BJ (cell line): ENCODE measurements around the gene HDHD3. TPM values are rescaled to one million over a fixed set of nuclear protein-coding genes. Genes with fewer than 3 reads are reported as not detected.

Experiments used
- CTCF ChIA-PET: fragments of 350-600 bp; formaldehyde crosslinking; extraction: SDS; loops from one replicate; lab custom pipeline; 2021; ENCODE audit warnings: antibody characterized with exemption, inconsistent platforms; lab: Yijun Ruan, JAX
- POLR2A ChIA-PET: fragments of 300-600 bp; sonication (Branson Sonifier 250); formaldehyde crosslinking; extraction: SDS; loops from one replicate; lab custom pipeline; 2021; ENCODE audit warnings: antibody characterized with exemption; lab: Charles Lee
- DNase-seq: peaks from one replicate; pipeline ENCODE4 v3.0.0-alpha.2; 2011; ENCODE audit warnings: low read depth
- H3K27me3 ChIP-seq: 2 replicates; pipeline ENCODE4 v1.6.0; 2011; ENCODE audit warnings: low read length; ENCODE audit not compliant: control insufficient read depth, insufficient read depth
- H3K36me3 ChIP-seq: 2 replicates; pipeline ENCODE4 v1.5.1; 2011; ENCODE audit warnings: low read length; ENCODE audit not compliant: control insufficient read depth, insufficient read depth
- H3K4me3 ChIP-seq: 2 replicates; pipeline ENCODE4 v1.5.1; 2011; ENCODE audit warnings: low read depth, mild to moderate bottlenecking, control low read depth, low read length
- CTCF ChIP-seq: IDR thresholded peaks from 2 replicates; pipeline ENCODE4 v1.5.1; 2011; ENCODE audit warnings: low read depth, mild to moderate bottlenecking, control low read depth, inconsistent platforms, low read length, moderate library complexity; ENCODE audit not compliant: insufficient read depth
- polyA plus RNA-seq: library from polyadenylated mRNA; depleted of rRNA; stranded (reverse); fragments of >200 nt; gene quantifications from 2 replicates; pipeline ENCODE4 v1.2.3, GENCODE V29; 2011

HDHD3 gene
- polyA plus RNA-seq, 1 experiment, result 14.2 TPM

GRCh38 chr9:113361304-113362018 is 15.3 kb downstream of the HDHD3 start:
- Histone ChIP-seq H3K4me3 (no peak overlapping the region), H3K36me3 (no peaks in the 10 kb centered on the region), H3K27me3 (peaks cover 6% of the 10 kb centered on the region)
- CTCF ChIA-PET, result interaction anchor here (1.0 to 1.4 kb wide), 3 partner anchors 11 to 87 kb away, joined by 3 to 4 read pairs (median 3); no protein-coding TSS in a partner anchor
- no peak for TF ChIP-seq CTCF
- POLR2A ChIA-PET, result no interaction called here
- DNase-seq, result no peak

GRCh38 chr9:113360242-113360842 is 16.4 kb downstream of the HDHD3 start:
- no peaks in the 10 kb centered on the region for H3K36me3 ChIP-seq
- no peak for TF ChIP-seq CTCF
- no peak overlapping the region for H3K4me3 ChIP-seq
- peaks cover 7% of the 10 kb centered on the region for H3K27me3 ChIP-seq
- POLR2A ChIA-PET, result no interaction called here
- DNase-seq, result no peak
- CTCF ChIA-PET, result interaction anchor here (1.2 kb wide), 1 partner anchor 48 kb away, joined by 3 read pairs; no protein-coding TSS in a partner anchor

GRCh38 chr9:113359385-113359784 is 17.4 kb downstream of the HDHD3 start:
- CTCF ChIA-PET, result interaction anchor here (1.0 to 2.5 kb wide), 3 partner anchors 9 to 48 kb away, joined by 3 to 5 read pairs (median 3); no protein-coding TSS in a partner anchor
- Histone ChIP-seq H3K36me3 (no peaks in the 10 kb centered on the region), H3K27me3 (peaks cover 7% of the 10 kb centered on the region), H3K4me3 (no peak overlapping the region)
- TF ChIP-seq CTCF, result no peak
- DNase-seq, result no peak
- POLR2A ChIA-PET, result no interaction called here

GRCh38 chr9:113356686-113357292 is 20.0 kb downstream of the HDHD3 start:
- Histone ChIP-seq H3K4me3 (no peak overlapping the region), H3K27me3 (peaks cover 20% of the 10 kb centered on the region), H3K36me3 (no peaks in the 10 kb centered on the region)
- no peak for TF ChIP-seq CTCF
- POLR2A ChIA-PET, result no interaction called here
- CTCF ChIA-PET, result interaction anchor here (0.6 to 1.4 kb wide), 2 partner anchors 9 to 16 kb away, joined by 3 to 5 read pairs; no protein-coding TSS in a partner anchor
- no peak for DNase-seq
